Islet precursor cell (in vitro differentiated cells): ENCODE results near the gene GSTO1.

ENCODE experiments used
- DNase-seq: peaks from one replicate; pipeline ENCODE4 v3.0.0-alpha.2; 2018

The GSTO1 gene

GRCh38 chr10:104251443-104251842 lies 3.2 kb upstream of the GSTO1 start:
- DNase-seq, result no peak

- DNase-seq, result no peak
Measured at GRCh38 chr10:104252368-104252767, 2.3 kb upstream of the GSTO1 start.

GRCh38 chr10:104253106-104253505 lies 1.6 kb upstream of the GSTO1 start:
- DNase-seq, result no peak

GRCh38 chr10:104253606-104254410 lies 884 bp upstream of the GSTO1 start:
- DNase-seq, result no peak

GRCh38 chr10:104255311-104255981 lies 754 bp downstream of the GSTO1 start:
- no peak for DNase-seq

- no peak for DNase-seq
Measured at GRCh38 chr10:104256335-104256961, 1.8 kb downstream of the GSTO1 start.

GRCh38 chr10:104257235-104257634 lies 2.5 kb downstream of the GSTO1 start:
- DNase-seq, result no peak

- DNase-seq, result no peak
Measured at GRCh38 chr10:104258209-104258608, 3.5 kb downstream of the GSTO1 start.

- DNase-seq, result no peak
Measured at GRCh38 chr10:104259456-104259855, 4.8 kb downstream of the GSTO1 start.

- peak; percentile 70 for DNase-seq
Measured at GRCh38 chr10:104259999-104260774, 5.5 kb downstream of the GSTO1 start.

GRCh38 chr10:104260775-104261115 lies 6.1 kb downstream of the GSTO1 start:
- DNase-seq, result no peak

GRCh38 chr10:104262055-104262454 lies 7.4 kb downstream of the GSTO1 start:
- no peak for DNase-seq

GRCh38 chr10:104264783-104265182 lies 10.1 kb downstream of the GSTO1 start:
- DNase-seq, result no peak

- DNase-seq, result no peak
Measured at GRCh38 chr10:104267721-104268404, 13.2 kb downstream of the GSTO1 start.

- no peak for DNase-seq
Measured at GRCh38 chr10:104268405-104268712, 13.7 kb downstream of the GSTO1 start.

- peak; percentile 99 for DNase-seq
Measured at GRCh38 chr10:104268713-104269645, 14.3 kb downstream of the GSTO1 start, which contains the start of gene GSTO2. Gene GSTO2, plus strand, starts transcription at chr10:104269184. Its CDS starts 5,732 bp downstream, at chr10:104274916.

- no peak for DNase-seq
Measured at GRCh38 chr10:104273286-104273685, 18.6 kb downstream of the GSTO1 start.

- no peak for DNase-seq
Measured at GRCh38 chr10:104273899-104274575, 19.3 kb downstream of the GSTO1 start.

GRCh38 chr10:104274762-104275721 lies 20.4 kb downstream of the GSTO1 start:
- DNase-seq, result peak; percentile 77

- DNase-seq, result no peak
Measured at GRCh38 chr10:104276192-104276591, 21.5 kb downstream of the GSTO1 start.
